Left ventricle myocardium inferior (tissue), 1 donor: Measurements from ENCODE around the gene LAMC3. TPM values are rescaled to one million over a fixed set of nuclear protein-coding genes. Genes with fewer than 3 reads are reported as not detected.

ENCODE experiments used
- DNase-seq: peaks from one replicate; pipeline ENCODE4 v3.0.0-alpha.2; 2020
- H3K27ac ChIP-seq: fragments of 200-600 bp; replicated peaks from 2 replicates; pipeline ENCODE4 v1.8.0; 2021
- H3K27me3 ChIP-seq: fragments of 200-600 bp; 2 replicates; pipeline ENCODE4 v1.8.0; 2021; ENCODE audit warnings: low read depth
- H3K36me3 ChIP-seq: fragments of 200-600 bp; 2 replicates; pipeline ENCODE4 v1.8.0; 2021
- H3K4me1 ChIP-seq: fragments of 200-600 bp; 2 replicates; pipeline ENCODE4 v1.8.0; 2021
- H3K4me3 ChIP-seq: fragments of 200-600 bp; 2 replicates; pipeline ENCODE4 v1.8.0; 2021; ENCODE audit warnings: mild to moderate bottlenecking, moderate library complexity
- H3K9me3 ChIP-seq: fragments of 200-600 bp; replicated peaks from 2 replicates; pipeline ENCODE4 v1.8.0; 2021
- CTCF ChIP-seq: fragments of 200-600 bp; IDR thresholded peaks from 2 replicates; pipeline ENCODE4 v1.8.0; 2021; ENCODE audit warnings: antibody characterized with exemption, mild to moderate bottlenecking, borderline replicate concordance
- intact Hi-C: fragments of 100-400 bp; cut with micrococcal nuclease; formaldehyde crosslinking; loops from one replicate; pipeline ENCODE4 v1.11.0; 2022
- total RNA-seq: library from RNA; stranded (reverse); fragmentation: NEBNext Ultra II Directional; extraction: Animal tissue kit (Norgen Biotek cat#: 25700); gene quantifications from one replicate; pipeline ENCODE4 v1.2.1, GENCODE V29; 2021
- donor health status: DM: no; HTN: yes; CAD: no; lungs with severe emphysema.

Gene LAMC3
- total RNA-seq, 1 donor from 2014 or later, result 0.66 TPM

- Histone ChIP-seq H3K27me3 (peaks cover 8% of the 10 kb centered on the region), H3K27ac (peak overlapping the region; percentile 87), H3K36me3 (peaks cover 9% of the 10 kb centered on the region), H3K9me3 (no peaks in the 10 kb centered on the region), H3K4me1 (peaks cover 81% of the 10 kb centered on the region), H3K4me3 (no peak overlapping the region)
- intact Hi-C loops, result no loop called here
- no peak for TF ChIP-seq CTCF
- no peak for DNase-seq
Measured at GRCh38 chr9:131103535-131103934, 94.6 kb downstream of the LAMC3 start.

- H3K4me1 ChIP-seq, result peaks cover 75% of the 10 kb centered on the region
- TF ChIP-seq CTCF, result no peak
- no peaks in the 10 kb centered on the region for H3K9me3 ChIP-seq
- H3K36me3 ChIP-seq, result peaks cover 9% of the 10 kb centered on the region
- DNase-seq, result no peak
- intact Hi-C loops, result no loop called here
- peak overlapping the region; percentile 87 for H3K27ac ChIP-seq
- H3K4me3 ChIP-seq, result no peak overlapping the region
- peaks cover 3% of the 10 kb centered on the region for H3K27me3 ChIP-seq
Measured at GRCh38 chr9:131104016-131104740, 95.2 kb downstream of the LAMC3 start.

GRCh38 chr9:131105952-131106351 lies 97.0 kb downstream of the LAMC3 start:
- H3K4me1 ChIP-seq, result peaks cover 59% of the 10 kb centered on the region
- H3K9me3 ChIP-seq, result no peaks in the 10 kb centered on the region
- peak overlapping the region; percentile 81 for H3K27ac ChIP-seq
- H3K36me3 ChIP-seq, result peaks cover 9% of the 10 kb centered on the region
- H3K27me3 ChIP-seq, result no peaks in the 10 kb centered on the region
- no peak for DNase-seq
- H3K4me3 ChIP-seq, result no peak overlapping the region
- intact Hi-C loops, result no loop called here
- TF ChIP-seq CTCF, result no peak

GRCh38 chr9:131107760-131108159 lies 98.8 kb downstream of the LAMC3 start:
- Histone ChIP-seq H3K4me1 (peaks cover 56% of the 10 kb centered on the region), H3K27ac (peak overlapping the region; percentile 81), H3K9me3 (no peaks in the 10 kb centered on the region), H3K27me3 (no peaks in the 10 kb centered on the region), H3K4me3 (no peak overlapping the region), H3K36me3 (peaks cover 9% of the 10 kb centered on the region)
- DNase-seq, result no peak
- TF ChIP-seq CTCF, result no peak
- intact Hi-C loops, result no loop called here

- intact Hi-C loops, result no loop called here
- Histone ChIP-seq H3K4me1 (peaks cover 54% of the 10 kb centered on the region), H3K27me3 (no peaks in the 10 kb centered on the region), H3K27ac (peak overlapping the region; percentile 90), H3K36me3 (peaks cover 2% of the 10 kb centered on the region), H3K4me3 (no peak overlapping the region), H3K9me3 (no peaks in the 10 kb centered on the region)
- TF ChIP-seq CTCF, result no peak
- no peak for DNase-seq
Measured at GRCh38 chr9:131111186-131111853, 102.3 kb downstream of the LAMC3 start.
